HepG2 (cell line): ENCODE measurements around the gene B3GAT3. TPM values are rescaled to one million over a fixed set of nuclear protein-coding genes. Genes with fewer than 3 reads are reported as not detected.

ENCODE experiments used
- ASH2L ChIP-seq: fragments of 300-600, 200-600 bp; sonication (generic); IDR thresholded peaks from 2 replicates; pipeline ENCODE4 v1.7.0; 2017; ENCODE audit warnings: low read depth, mild to moderate bottlenecking, moderate library complexity, mixed read lengths, low read length; ENCODE audit not compliant: insufficient read length
- CHD2 ChIP-seq: IDR thresholded peaks from 2 replicates; pipeline ENCODE4 v1.6.1; 2011; ENCODE audit warnings: low read depth, low read length, improper control_type of control experiment
- HNF4A ChIP-seq: sonication (generic); formaldehyde crosslinking; IDR thresholded peaks from 2 replicates; pipeline ENCODE4 v1.4.0; 2020; ENCODE audit warnings: missing genetic modification reagents
- IRX3 ChIP-seq: sonication (generic); formaldehyde crosslinking; IDR thresholded peaks from 2 replicates; pipeline ENCODE4 v1.8.1; 2023; ENCODE audit warnings: mild to moderate bottlenecking, low read depth, missing genetic modification reagents, borderline replicate concordance
- ZNF569 ChIP-seq: sonication (generic); formaldehyde crosslinking; IDR thresholded peaks from 2 replicates; pipeline ENCODE4 v1.5.0; 2020; ENCODE audit warnings: mild to moderate bottlenecking, missing genetic modification reagents, moderate library complexity, borderline replicate concordance
- ZNF616 ChIP-seq: sonication (generic); formaldehyde crosslinking; IDR thresholded peaks from 2 replicates; pipeline ENCODE4 v1.5.0; 2020; ENCODE audit warnings: low read depth, mild to moderate bottlenecking, missing genetic modification reagents
- ZNF749 ChIP-seq: sonication (generic); formaldehyde crosslinking; IDR thresholded peaks from 2 replicates; pipeline ENCODE4 v1.8.0; 2022; ENCODE audit warnings: mild to moderate bottlenecking, missing genetic modification reagents, moderate library complexity, borderline replicate concordance
- ZNF775 ChIP-seq: sonication (generic); formaldehyde crosslinking; IDR thresholded peaks from 2 replicates; pipeline ENCODE4 v1.4.0; 2020; ENCODE audit warnings: missing genetic modification reagents, mild to moderate bottlenecking, moderate library complexity, borderline replicate concordance
- polyA plus RNA-seq, 8 experiments: library from polyadenylated mRNA; depleted of rRNA in 3 of 8; stranded (reverse) in 7 of 8; unstranded in 1 of 8; fragments of >200 nt; fragmentation: Illumina TruSeq in 4 of 8; extraction: Trizol in 4 of 8; gene quantifications; 2 replicates each; pipeline versions ENCODE4 v1.2.1 to v1.2.3, GENCODE V29; 2011 to 2016; ENCODE audit warnings: low read depth in 4 of 8, missing spikeins in 1 of 8, mixed read lengths in 1 of 8; ENCODE audit not compliant: insufficient read depth in 1 of 8
- total RNA-seq, 5 experiments: library from RNA; depleted of rRNA; stranded (reverse); fragments of >200 nt; fragmentation: Illumina TruSeq; extraction: Trizol; gene quantifications; 2 replicates each; pipeline ENCODE4 v1.2.3, GENCODE V29; 2016; ENCODE audit warnings: low read depth in 1 of 5
- TF ChIP-seq, protein P1 (sequence below): sonication (generic); formaldehyde crosslinking; IDR thresholded peaks from one replicate; pipeline ENCODE4 v1.5.1; 2020; ENCODE audit warnings: mild to moderate bottlenecking, missing genetic modification reagents; ENCODE audit errors: not compliant biosample characterization
- TF ChIP-seq, protein P2 (sequence below): sonication (generic); formaldehyde crosslinking; IDR thresholded peaks from 2 replicates; pipeline ENCODE4 v1.5.0; 2020; ENCODE audit warnings: mild to moderate bottlenecking, missing genetic modification reagents
- TF ChIP-seq, protein P3 (sequence below), 2 experiments: sonication (generic) in 1 of 2; formaldehyde crosslinking in 1 of 2; IDR thresholded peaks; 2 replicates each; pipeline versions ENCODE4 v1.6.1 to v1.9.0; 2014 to 2022; ENCODE audit warnings: antibody characterized with exemption in 1 of 2, borderline replicate concordance in 1 of 2, inconsistent platforms in 1 of 2, low read depth in 1 of 2, missing genetic modification reagents in 1 of 2

The B3GAT3 gene
- total and polyA plus RNA-seq, 2 of the 13 experiments (the other 11 are each of a cell fraction or from before 2014, with no cell fraction given) = 21.3 to 26.1 TPM

DNA sequence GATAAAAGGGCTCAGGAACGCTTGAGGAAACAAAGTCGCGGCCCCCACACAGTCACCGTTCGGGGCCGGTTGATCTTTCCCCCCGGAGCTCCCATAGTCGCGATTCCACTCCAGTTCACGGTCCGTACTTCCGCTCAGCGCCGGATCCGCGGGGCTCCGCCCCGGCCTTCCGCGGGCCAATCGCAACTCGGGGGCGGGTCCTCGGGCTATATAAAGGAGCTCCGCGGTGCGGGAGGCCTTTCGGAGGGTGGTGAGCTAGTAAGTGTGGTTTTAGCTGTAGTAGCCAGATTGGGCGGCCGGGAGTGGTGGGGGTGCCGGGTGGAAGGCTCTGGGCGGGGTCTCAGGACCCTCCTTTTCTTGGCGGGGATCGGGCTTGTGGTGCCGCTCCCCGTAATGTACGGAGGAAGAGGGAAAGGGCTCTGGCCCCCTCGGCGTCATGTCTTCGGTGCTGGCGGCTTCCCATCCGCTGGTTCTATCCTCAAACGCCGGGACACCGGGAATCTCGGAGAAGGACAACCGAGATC, 43.4 kb upstream of the B3GAT3 start, which contains the start of the genes C11orf98 and CSKMT (continued):
- TF ChIP-seq, protein P1, sequence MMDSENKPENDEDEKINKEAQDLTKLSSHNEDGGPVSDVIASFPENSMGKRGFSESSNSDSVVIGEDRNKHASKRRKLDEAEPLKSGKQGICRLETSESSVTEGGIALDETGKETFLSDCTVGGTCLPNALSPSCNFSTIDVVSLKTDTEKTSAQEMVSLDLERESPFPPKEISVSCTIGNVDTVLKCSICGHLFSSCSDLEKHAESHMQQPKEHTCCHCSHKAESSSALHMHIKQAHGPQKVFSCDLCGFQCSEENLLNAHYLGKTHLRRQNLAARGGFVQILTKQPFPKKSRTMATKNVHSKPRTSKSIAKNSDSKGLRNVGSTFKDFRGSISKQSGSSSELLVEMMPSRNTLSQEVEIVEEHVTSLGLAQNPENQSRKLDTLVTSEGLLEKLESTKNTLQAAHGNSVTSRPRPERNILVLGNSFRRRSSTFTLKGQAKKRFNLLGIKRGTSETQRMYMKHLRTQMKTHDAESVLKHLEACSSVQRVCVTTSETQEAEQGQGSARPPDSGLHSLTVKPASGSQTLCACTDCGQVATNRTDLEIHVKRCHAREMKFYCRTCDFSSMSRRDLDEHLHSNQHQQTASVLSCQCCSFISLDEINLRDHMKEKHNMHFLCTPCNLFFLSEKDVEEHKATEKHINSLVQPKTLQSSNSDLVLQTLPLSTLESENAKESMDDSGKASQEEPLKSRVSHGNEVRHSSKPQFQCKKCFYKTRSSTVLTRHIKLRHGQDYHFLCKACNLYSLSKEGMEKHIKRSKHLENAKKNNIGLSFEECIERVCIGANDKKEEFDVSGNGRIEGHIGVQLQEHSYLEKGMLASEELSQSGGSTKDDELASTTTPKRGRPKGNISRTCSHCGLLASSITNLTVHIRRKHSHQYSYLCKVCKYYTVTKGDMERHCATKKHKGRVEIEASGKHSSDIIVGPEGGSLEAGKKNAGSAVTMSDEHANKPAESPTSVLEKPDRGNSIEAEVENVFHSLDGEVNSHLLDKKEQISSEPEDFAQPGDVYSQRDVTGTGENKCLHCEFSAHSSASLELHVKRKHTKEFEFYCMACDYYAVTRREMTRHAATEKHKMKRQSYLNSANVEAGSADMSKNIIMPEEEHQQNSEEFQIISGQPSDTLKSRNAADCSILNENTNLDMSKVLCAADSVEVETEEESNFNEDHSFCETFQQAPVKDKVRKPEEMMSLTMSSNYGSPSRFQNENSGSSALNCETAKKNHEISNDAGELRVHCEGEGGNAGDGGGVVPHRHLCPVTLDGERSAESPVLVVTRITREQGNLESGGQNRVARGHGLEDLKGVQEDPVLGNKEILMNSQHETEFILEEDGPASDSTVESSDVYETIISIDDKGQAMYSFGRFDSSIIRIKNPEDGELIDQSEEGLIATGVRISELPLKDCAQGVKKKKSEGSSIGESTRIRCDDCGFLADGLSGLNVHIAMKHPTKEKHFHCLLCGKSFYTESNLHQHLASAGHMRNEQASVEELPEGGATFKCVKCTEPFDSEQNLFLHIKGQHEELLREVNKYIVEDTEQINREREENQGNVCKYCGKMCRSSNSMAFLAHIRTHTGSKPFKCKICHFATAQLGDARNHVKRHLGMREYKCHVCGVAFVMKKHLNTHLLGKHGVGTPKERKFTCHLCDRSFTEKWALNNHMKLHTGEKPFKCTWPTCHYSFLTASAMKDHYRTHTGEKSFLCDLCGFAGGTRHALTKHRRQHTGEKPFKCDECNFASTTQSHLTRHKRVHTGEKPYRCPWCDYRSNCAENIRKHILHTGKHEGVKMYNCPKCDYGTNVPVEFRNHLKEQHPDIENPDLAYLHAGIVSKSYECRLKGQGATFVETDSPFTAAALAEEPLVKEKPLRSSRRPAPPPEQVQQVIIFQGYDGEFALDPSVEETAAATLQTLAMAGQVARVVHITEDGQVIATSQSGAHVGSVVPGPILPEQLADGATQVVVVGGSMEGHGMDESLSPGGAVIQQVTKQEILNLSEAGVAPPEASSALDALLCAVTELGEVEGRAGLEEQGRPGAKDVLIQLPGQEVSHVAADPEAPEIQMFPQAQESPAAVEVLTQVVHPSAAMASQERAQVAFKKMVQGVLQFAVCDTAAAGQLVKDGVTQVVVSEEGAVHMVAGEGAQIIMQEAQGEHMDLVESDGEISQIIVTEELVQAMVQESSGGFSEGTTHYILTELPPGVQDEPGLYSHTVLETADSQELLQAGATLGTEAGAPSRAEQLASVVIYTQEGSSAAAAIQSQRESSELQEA (CRISPR knock-in tag) = no peak
- TF ChIP-seq ZNF775 (CRISPR knock-in tag) = no peak
- TF ChIP-seq ZNF749 = peak; percentile 87; the same call in 1 of the 2 replicates
- no peak for TF ChIP-seq IRX3 (CRISPR knock-in tag)
- TF ChIP-seq, protein P2, sequence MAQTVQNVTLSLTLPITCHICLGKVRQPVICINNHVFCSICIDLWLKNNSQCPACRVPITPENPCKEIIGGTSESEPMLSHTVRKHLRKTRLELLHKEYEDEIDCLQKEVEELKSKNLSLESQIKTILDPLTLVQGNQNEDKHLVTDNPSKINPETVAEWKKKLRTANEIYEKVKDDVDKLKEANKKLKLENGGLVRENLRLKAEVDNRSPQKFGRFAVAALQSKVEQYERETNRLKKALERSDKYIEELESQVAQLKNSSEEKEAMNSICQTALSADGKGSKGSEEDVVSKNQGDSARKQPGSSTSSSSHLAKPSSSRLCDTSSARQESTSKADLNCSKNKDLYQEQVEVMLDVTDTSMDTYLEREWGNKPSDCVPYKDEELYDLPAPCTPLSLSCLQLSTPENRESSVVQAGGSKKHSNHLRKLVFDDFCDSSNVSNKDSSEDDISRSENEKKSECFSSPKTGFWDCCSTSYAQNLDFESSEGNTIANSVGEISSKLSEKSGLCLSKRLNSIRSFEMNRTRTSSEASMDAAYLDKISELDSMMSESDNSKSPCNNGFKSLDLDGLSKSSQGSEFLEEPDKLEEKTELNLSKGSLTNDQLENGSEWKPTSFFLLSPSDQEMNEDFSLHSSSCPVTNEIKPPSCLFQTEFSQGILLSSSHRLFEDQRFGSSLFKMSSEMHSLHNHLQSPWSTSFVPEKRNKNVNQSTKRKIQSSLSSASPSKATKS = 0 out of 2 replicates have a peak, but pooled peaks have one; percentile 17
- TF ChIP-seq ZNF569 (CRISPR knock-in tag) = 0 out of 2 replicates have a peak, but pooled peaks have one; percentile 29
- TF ChIP-seq ZNF616 = peak; percentile 24; the same call in 1 of the 2 replicates
- TF ChIP-seq, protein P3, sequence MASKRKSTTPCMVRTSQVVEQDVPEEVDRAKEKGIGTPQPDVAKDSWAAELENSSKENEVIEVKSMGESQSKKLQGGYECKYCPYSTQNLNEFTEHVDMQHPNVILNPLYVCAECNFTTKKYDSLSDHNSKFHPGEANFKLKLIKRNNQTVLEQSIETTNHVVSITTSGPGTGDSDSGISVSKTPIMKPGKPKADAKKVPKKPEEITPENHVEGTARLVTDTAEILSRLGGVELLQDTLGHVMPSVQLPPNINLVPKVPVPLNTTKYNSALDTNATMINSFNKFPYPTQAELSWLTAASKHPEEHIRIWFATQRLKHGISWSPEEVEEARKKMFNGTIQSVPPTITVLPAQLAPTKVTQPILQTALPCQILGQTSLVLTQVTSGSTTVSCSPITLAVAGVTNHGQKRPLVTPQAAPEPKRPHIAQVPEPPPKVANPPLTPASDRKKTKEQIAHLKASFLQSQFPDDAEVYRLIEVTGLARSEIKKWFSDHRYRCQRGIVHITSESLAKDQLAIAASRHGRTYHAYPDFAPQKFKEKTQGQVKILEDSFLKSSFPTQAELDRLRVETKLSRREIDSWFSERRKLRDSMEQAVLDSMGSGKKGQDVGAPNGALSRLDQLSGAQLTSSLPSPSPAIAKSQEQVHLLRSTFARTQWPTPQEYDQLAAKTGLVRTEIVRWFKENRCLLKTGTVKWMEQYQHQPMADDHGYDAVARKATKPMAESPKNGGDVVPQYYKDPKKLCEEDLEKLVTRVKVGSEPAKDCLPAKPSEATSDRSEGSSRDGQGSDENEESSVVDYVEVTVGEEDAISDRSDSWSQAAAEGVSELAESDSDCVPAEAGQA (IDR thresholded peaks at IDR 0.05; ENCODE audit: low read depth) = peak; percentile 38; the same call in 1 of the 2 replicates
- TF ChIP-seq, protein P3 (CRISPR knock-in tag; IDR thresholded peaks at IDR 0.05; ENCODE audit: borderline replicate concordance) = no peak; the same call in 1 of the 2 replicates
- 0 out of 2 replicates have a peak, but pooled peaks have one; percentile 28 for TF ChIP-seq HNF4A (CRISPR knock-in tag)
- TF ChIP-seq ASH2L = no peak
- peak; percentile 38; the same call in 1 of the 2 replicates for TF ChIP-seq CHD2
